ENCODE measurements around the gene KCNAB1.
"Not testable (repeated sequence)": the region's sequence is repeated elsewhere in the genome, so short reads cannot be mapped to it uniquely, and the experiment has no call there.

KCNAB1 gene

DNA sequence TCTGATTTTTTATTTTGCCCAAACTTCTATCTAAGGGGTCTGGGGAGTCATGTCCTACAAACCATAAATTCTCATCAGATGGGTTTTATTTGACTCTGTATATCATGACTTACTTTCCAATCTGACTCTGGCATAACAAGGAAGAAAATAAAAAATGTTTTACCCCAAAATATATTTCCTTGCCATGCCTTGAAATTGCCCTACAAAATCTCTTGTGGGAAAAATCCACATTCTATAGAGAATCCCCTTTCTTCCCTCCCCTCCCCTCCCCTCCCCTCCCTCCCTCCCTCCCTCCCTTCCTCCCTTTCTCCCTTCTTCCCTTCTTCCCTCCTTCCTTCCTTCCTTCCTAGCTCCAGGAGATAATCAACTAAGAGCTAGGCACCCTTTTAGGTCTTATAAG lies 110.8 kb downstream of the KCNAB1 start:
- DNase-seq; H3K4me1 ChIP-seq (ENCODE audit: control extremely low read depth in 1 of 4, control insufficient read depth in 4 of 4, insufficient read depth in 4 of 4, low read length in 3 of 4); POLR2A ChIA-PET; H3K36me3 ChIP-seq (ENCODE audit: control insufficient read depth in 4 of 4, insufficient read depth in 4 of 4, low read length in 3 of 4); CTCF ChIA-PET; H3K27ac ChIP-seq (ENCODE audit: insufficient read depth in 1 of 2, low read depth in 1 of 2, low read length in 2 of 2, poor library complexity in 1 of 2, severe bottlenecking in 2 of 2); H3K4me3 ChIP-seq (ENCODE audit: control insufficient read depth in 1 of 7, extremely low read depth in 1 of 7, insufficient read depth in 4 of 7, low read depth in 2 of 7, low read length in 6 of 7); H3K27me3 ChIP-seq (replicated peaks in 2 of 5; ENCODE audit: control insufficient read depth in 4 of 5, insufficient read depth in 5 of 5, low read length in 4 of 5); H3K9me3 ChIP-seq (ENCODE audit: control extremely low read depth in 1 of 5, control insufficient read depth in 4 of 5, insufficient read depth in 2 of 5, low read depth in 1 of 5, low read length in 4 of 5): not testable (repeated sequence)

DNA sequence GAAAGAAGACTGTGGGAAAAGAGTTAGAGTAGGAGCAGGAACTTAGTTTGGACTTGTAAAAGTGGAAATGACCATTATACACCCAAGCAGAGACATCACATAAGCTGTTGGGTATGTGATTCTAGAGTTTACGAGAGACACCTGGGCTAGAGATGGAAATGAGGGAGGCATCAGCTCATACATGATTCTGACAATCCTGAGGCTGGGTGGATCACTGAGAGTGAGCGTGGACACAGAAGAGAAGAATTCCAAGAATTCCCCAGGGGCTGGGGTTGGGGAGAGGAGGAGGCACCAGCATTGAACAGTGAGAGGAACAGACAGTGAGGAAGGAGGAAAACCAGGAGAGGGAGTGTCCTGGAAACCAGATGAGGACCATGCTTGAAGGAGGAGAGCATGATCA lies 113.5 kb downstream of the KCNAB1 start:
- 88% methylated on average over 2 of the region's 2 CpGs for WGBS (ENCODE audit: insufficient coverage)
- no peak overlapping the region for H3K27ac ChIP-seq (ENCODE audit: insufficient read depth in 1 of 2, low read depth in 1 of 2, low read length in 2 of 2, poor library complexity in 1 of 2, severe bottlenecking in 2 of 2)
- H3K4me1 ChIP-seq (ENCODE audit: control extremely low read depth in 1 of 4, control insufficient read depth in 4 of 4, insufficient read depth in 4 of 4, low read length in 3 of 4) = no peaks in the 10 kb centered on the region
- no peak overlapping the region for H3K4me3 ChIP-seq (ENCODE audit: control insufficient read depth in 1 of 7, extremely low read depth in 1 of 7, insufficient read depth in 4 of 7, low read depth in 2 of 7, low read length in 6 of 7)
- CTCF ChIA-PET = no interaction called here
- peaks cover 0 to 2% (median 0%) of the 10 kb centered on the region in 5 experiments for H3K9me3 ChIP-seq (ENCODE audit: control extremely low read depth in 1 of 5, control insufficient read depth in 4 of 5, insufficient read depth in 2 of 5, low read depth in 1 of 5, low read length in 4 of 5)
- POLR2A ChIA-PET = no interaction called here
- no peaks in the 10 kb centered on the region for H3K36me3 ChIP-seq (ENCODE audit: control insufficient read depth in 4 of 4, insufficient read depth in 4 of 4, low read length in 3 of 4)
- no peaks in the 10 kb centered on the region for H3K27me3 ChIP-seq (replicated peaks in 2 of 5; ENCODE audit: control insufficient read depth in 4 of 5, insufficient read depth in 5 of 5, low read length in 4 of 5)
- DNase-seq = no peak

DNA sequence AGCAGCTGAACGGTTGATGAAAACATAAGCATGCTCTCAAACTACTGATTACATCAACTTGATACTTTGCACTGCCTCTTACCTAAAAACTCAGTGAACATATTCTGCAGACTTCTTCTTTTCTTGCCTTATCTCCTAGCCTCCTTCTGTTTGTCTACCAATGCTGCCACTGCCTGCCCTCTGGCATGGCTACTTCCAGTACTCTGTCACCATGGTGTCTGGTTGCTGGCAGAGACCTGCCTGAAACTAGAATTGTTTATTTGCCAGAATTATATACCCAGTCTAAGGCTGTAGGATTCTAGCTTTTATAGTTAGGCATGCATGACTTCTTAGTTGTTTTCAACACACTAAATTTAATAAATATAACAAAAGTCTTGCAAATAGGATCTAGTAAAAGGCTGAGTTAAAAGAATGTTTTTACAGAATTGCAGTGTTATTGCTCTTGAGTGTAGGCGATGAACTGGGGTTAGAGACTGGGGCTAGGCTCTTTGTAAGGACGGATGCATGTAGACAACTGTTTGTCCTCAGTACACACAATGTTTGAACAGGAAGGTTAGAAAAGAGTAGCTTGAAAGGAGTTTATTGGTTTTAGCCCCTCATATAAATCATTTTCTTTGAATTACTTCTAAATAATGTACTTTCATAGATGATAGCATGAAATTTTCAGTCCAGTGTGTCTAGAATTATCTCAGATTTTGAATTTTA lies 116.3 kb downstream of the KCNAB1 start:
- Histone ChIP-seq H3K4me1 (ENCODE audit: control extremely low read depth in 1 of 4, control insufficient read depth in 4 of 4, insufficient read depth in 4 of 4, low read length in 3 of 4) (no peaks in the 10 kb centered on the region), H3K4me3 (ENCODE audit: control insufficient read depth in 1 of 7, extremely low read depth in 1 of 7, insufficient read depth in 4 of 7, low read depth in 2 of 7, low read length in 6 of 7) (no peak overlapping the region), H3K27me3 (replicated peaks in 2 of 5; ENCODE audit: control insufficient read depth in 4 of 5, insufficient read depth in 5 of 5, low read length in 4 of 5) (no peaks in the 10 kb centered on the region), H3K9me3 (ENCODE audit: control extremely low read depth in 1 of 5, control insufficient read depth in 4 of 5, insufficient read depth in 2 of 5, low read depth in 1 of 5, low read length in 4 of 5) (peaks cover 0 to 2% (median 0%) of the 10 kb centered on the region in 5 experiments), H3K36me3 (ENCODE audit: control insufficient read depth in 4 of 4, insufficient read depth in 4 of 4, low read length in 3 of 4) (no peaks in the 10 kb centered on the region), H3K27ac (ENCODE audit: insufficient read depth in 1 of 2, low read depth in 1 of 2, low read length in 2 of 2, poor library complexity in 1 of 2, severe bottlenecking in 2 of 2) (no peak overlapping the region)
- ChIA-PET POLR2A (no interaction called here), CTCF (interaction anchor here (0.6 kb wide), 1 partner anchor 177 kb away, joined by 3 read pairs; no protein-coding TSS in a partner anchor)
- DNase-seq = peak in 2 of 3 donors; percentile 30 to 47
- 93% methylated on average over 3 of the region's 3 CpGs for WGBS (ENCODE audit: insufficient coverage)

DNA sequence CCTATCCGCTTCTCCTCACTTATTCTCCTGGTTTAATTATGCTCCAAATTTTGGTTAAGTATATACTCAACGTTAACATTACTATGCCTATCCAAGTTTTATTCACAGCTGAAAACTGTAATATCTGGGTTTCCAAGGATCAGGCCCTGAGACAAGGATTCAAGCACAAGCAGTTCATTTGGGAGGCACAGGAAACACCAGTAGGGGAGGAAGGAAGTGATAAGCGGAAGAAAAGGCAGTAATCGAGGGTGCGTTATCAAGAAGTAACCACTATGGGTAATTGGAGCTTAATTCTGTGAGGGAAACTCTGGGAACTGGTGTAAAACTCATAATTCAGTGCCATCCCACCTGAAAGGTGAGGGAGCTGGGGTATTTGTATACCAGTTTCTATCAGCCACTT lies 120.3 kb downstream of the KCNAB1 start:
- no peaks in the 10 kb centered on the region for H3K36me3 ChIP-seq (ENCODE audit: control insufficient read depth in 4 of 4, insufficient read depth in 4 of 4, low read length in 3 of 4)
- H3K4me1 ChIP-seq (ENCODE audit: control extremely low read depth in 1 of 4, control insufficient read depth in 4 of 4, insufficient read depth in 4 of 4, low read length in 3 of 4) = no peaks in the 10 kb centered on the region
- H3K4me3 ChIP-seq (ENCODE audit: control insufficient read depth in 1 of 7, extremely low read depth in 1 of 7, insufficient read depth in 4 of 7, low read depth in 2 of 7, low read length in 6 of 7) = no peak overlapping the region
- no peak overlapping the region for H3K27ac ChIP-seq (ENCODE audit: insufficient read depth in 1 of 2, low read depth in 1 of 2, low read length in 2 of 2, poor library complexity in 1 of 2, severe bottlenecking in 2 of 2)
- 12% methylated on average over 3 of the region's 5 CpGs for WGBS (ENCODE audit: insufficient coverage)
- peak in 1 of 3 donors; percentile 3 for DNase-seq
- ChIA-PET CTCF (no interaction called here), POLR2A (no interaction called here)
- no peaks in the 10 kb centered on the region for H3K27me3 ChIP-seq (replicated peaks in 2 of 5; ENCODE audit: control insufficient read depth in 4 of 5, insufficient read depth in 5 of 5, low read length in 4 of 5)
- peaks cover 0 to 1% (median 0%) of the 10 kb centered on the region in 5 experiments for H3K9me3 ChIP-seq (ENCODE audit: control extremely low read depth in 1 of 5, control insufficient read depth in 4 of 5, insufficient read depth in 2 of 5, low read depth in 1 of 5, low read length in 4 of 5)

DNA sequence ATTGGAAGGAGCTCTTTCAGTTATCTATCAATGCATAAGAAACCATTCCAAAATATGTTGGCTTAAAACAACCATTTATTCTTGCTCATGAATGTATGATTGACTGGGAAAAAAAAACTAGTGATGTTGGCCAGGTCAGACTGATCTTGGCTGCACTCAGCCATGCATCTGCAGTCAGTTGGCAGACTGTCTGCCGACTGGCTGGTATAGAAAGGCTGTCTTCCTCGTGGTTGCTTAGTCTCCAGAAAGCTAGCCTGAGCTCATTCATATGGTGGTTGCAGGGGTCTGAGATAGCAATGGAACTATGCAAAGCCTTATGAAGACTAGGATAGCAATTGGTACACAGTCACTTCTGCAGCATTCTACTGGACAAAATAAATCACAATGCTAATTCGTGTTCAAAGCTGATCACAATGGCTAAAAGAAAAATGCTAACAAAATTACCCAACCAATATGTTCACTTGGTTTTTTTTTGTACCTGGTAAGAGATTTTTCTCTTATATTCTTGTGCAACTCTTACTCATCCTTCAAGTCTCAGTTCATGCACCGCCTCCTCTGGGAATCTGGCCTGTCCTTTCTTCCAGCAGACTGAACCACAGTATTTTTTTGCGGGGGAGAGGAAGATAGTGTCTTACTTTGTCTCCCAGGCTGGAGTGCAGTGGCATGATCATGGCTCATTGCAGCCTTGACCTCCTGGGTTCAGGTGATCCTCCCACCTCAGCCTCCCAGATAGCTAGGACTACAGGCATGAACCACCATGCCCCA lies 126.8 kb downstream of the KCNAB1 start:
- H3K4me1 ChIP-seq (ENCODE audit: control extremely low read depth in 1 of 4, control insufficient read depth in 4 of 4, insufficient read depth in 4 of 4, low read length in 3 of 4) = no peaks in the 10 kb centered on the region
- ChIA-PET POLR2A (no interaction called here), CTCF (no interaction called here)
- H3K4me3 ChIP-seq (ENCODE audit: control insufficient read depth in 1 of 7, extremely low read depth in 1 of 7, insufficient read depth in 4 of 7, low read depth in 2 of 7, low read length in 6 of 7) = no peak overlapping the region
- H3K27ac ChIP-seq (ENCODE audit: insufficient read depth in 1 of 2, low read depth in 1 of 2, low read length in 2 of 2, poor library complexity in 1 of 2, severe bottlenecking in 2 of 2) = no peak overlapping the region
- DNase-seq = no peak
- WGBS (ENCODE audit: insufficient coverage) = 87% methylated on average over 3 of the region's 5 CpGs
- H3K9me3 ChIP-seq (ENCODE audit: control extremely low read depth in 1 of 5, control insufficient read depth in 4 of 5, insufficient read depth in 2 of 5, low read depth in 1 of 5, low read length in 4 of 5) = peaks cover 0 to 1% (median 0%) of the 10 kb centered on the region in 5 experiments
- no peaks in the 10 kb centered on the region for H3K27me3 ChIP-seq (replicated peaks in 2 of 5; ENCODE audit: control insufficient read depth in 4 of 5, insufficient read depth in 5 of 5, low read length in 4 of 5)
- H3K36me3 ChIP-seq (ENCODE audit: control insufficient read depth in 4 of 4, insufficient read depth in 4 of 4, low read length in 3 of 4) = no peaks in the 10 kb centered on the region

DNA sequence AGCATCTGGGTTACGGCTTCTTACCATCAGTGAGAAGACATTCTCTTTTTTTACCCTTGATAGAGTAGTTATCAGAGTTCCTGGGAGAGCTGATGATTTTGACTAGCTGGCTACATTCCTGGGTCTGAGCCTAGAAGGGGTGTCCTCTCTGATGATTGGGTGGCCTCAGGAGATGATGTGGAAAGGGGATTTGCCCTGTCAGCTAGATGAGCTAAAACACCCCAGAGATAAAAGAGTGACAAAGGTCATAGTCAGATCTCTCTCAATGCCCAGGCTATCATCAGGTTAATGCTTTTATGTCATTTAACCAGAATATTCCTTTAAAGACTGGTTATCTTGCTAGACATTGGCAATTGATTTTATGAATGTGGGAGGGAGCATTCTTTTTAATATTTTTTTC lies 130.2 kb downstream of the KCNAB1 start:
- CTCF ChIA-PET = no interaction called here
- Histone ChIP-seq H3K27me3 (replicated peaks in 2 of 5; ENCODE audit: control insufficient read depth in 4 of 5, insufficient read depth in 5 of 5, low read length in 4 of 5) (no peaks in the 10 kb centered on the region), H3K4me3 (ENCODE audit: control insufficient read depth in 1 of 7, extremely low read depth in 1 of 7, insufficient read depth in 4 of 7, low read depth in 2 of 7, low read length in 6 of 7) (no peak overlapping the region), H3K4me1 (ENCODE audit: control extremely low read depth in 1 of 4, control insufficient read depth in 4 of 4, insufficient read depth in 4 of 4, low read length in 3 of 4) (no peaks in the 10 kb centered on the region), H3K9me3 (ENCODE audit: control extremely low read depth in 1 of 5, control insufficient read depth in 4 of 5, insufficient read depth in 2 of 5, low read depth in 1 of 5, low read length in 4 of 5) (no peaks in the 10 kb centered on the region), H3K27ac (ENCODE audit: insufficient read depth in 1 of 2, low read depth in 1 of 2, low read length in 2 of 2, poor library complexity in 1 of 2, severe bottlenecking in 2 of 2) (no peak overlapping the region), H3K36me3 (ENCODE audit: control insufficient read depth in 4 of 4, insufficient read depth in 4 of 4, low read length in 3 of 4) (no peaks in the 10 kb centered on the region)
- DNase-seq = no peak
- POLR2A ChIA-PET = no interaction called here
- 100% methylated on average over 1 of the region's 1 CpG for WGBS (ENCODE audit: insufficient coverage)

DNA sequence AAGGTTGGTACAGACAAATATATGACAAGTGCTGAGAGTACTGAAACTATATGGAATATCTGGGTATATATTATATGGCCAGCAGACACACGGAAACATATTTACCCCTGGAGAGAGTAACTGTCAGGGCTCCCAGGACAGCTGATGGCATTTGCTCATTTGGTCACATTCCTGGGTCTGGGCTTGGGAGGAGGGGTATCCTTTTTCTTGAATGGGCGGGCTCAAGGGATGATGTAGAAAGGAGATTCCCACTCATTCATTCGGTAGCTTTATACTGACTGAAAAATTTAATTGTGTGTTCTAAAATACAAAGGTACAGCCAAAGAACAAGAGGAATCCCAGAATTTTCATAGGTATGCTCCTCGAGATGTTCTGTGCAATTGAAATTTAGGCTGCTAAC lies 131.0 kb downstream of the KCNAB1 start:
- DNase-seq = no peak
- CTCF ChIA-PET = no interaction called here

More for the DNA sequence above, 131.0 kb downstream of the KCNAB1 start:
- no peaks in the 10 kb centered on the region for H3K9me3 ChIP-seq (ENCODE audit: control extremely low read depth in 1 of 5, control insufficient read depth in 4 of 5, insufficient read depth in 2 of 5, low read depth in 1 of 5, low read length in 4 of 5)
- H3K4me3 ChIP-seq (ENCODE audit: control insufficient read depth in 1 of 7, extremely low read depth in 1 of 7, insufficient read depth in 4 of 7, low read depth in 2 of 7, low read length in 6 of 7) = no peak overlapping the region
- no peak overlapping the region for H3K27ac ChIP-seq (ENCODE audit: insufficient read depth in 1 of 2, low read depth in 1 of 2, low read length in 2 of 2, poor library complexity in 1 of 2, severe bottlenecking in 2 of 2)
- no peaks in the 10 kb centered on the region for H3K27me3 ChIP-seq (replicated peaks in 2 of 5; ENCODE audit: control insufficient read depth in 4 of 5, insufficient read depth in 5 of 5, low read length in 4 of 5)
- WGBS (ENCODE audit: insufficient coverage) = 96% methylated on average over 3 of the region's 4 CpGs
- H3K4me1 ChIP-seq (ENCODE audit: control extremely low read depth in 1 of 4, control insufficient read depth in 4 of 4, insufficient read depth in 4 of 4, low read length in 3 of 4) = no peaks in the 10 kb centered on the region
- no peaks in the 10 kb centered on the region for H3K36me3 ChIP-seq (ENCODE audit: control insufficient read depth in 4 of 4, insufficient read depth in 4 of 4, low read length in 3 of 4)
- POLR2A ChIA-PET = no interaction called here
